Measurements from ENCODE around the gene KCNJ6. TPM values are rescaled to one million over a fixed set of nuclear protein-coding genes. Genes with fewer than 3 reads are reported as not detected.

Gene KCNJ6
- total RNA-seq, 1 experiment from 2014 or later: 1.2 TPM

DNA sequence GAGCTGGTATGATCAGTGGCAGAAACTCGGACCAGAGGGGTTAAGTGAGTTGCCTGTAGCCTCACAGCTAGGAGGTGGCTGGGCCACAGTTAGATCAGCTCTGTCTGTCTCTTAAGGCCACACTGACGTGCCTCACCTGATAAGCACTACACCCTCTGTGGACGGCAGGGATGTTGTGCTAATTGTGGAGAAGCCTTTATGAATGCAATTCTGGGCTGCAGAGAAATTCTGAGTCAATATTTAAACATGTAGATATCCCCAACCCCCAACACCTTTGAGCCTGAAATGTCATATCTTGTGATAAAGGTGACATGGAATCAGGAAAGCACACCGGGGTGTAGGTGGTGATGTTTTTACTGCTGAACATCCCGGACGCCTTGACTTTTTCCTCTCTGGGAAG lies 88.3 kb downstream of the KCNJ6 start:
- Histone ChIP-seq H2BK12ac (ENCODE audit: insufficient read length, low read depth, low read length) (no peak overlapping the region), H3K9me3 (ENCODE audit: control insufficient read depth, low read depth, low read length) (no peaks in the 10 kb centered on the region), H2AK5ac (ENCODE audit: insufficient read length, low read length) (no peak overlapping the region), H4K5ac (ENCODE audit: insufficient read length, low read depth, low read length) (no peak overlapping the region), H2BK20ac (ENCODE audit: low read depth, low read length, poor library complexity, severe bottlenecking) (no peak overlapping the region), H4K8ac (replicated peaks; ENCODE audit: insufficient read length, low read depth, low read length) (no peak overlapping the region), H3K4me1 (ENCODE audit: insufficient read depth, low read length) (peaks cover 2% of the 10 kb centered on the region; the same call in 1 of the 2 replicates), H3T11ph (ENCODE audit: low read length) (no peak overlapping the region), H4K91ac (ENCODE audit: insufficient read length, low read depth, low read length) (no peak overlapping the region), H3K27ac (ENCODE audit: insufficient read length, low read depth, low read length) (no peak overlapping the region), H3K27me3 (ENCODE audit: insufficient read depth, low read length) (no peaks in the 10 kb centered on the region), H2AFZ (ENCODE audit: low read length) (no peak overlapping the region), H3K79me1 (ENCODE audit: insufficient read depth, low read depth, low read length, poor library complexity, severe bottlenecking) (no peaks in the 10 kb centered on the region), H2BK15ac (ENCODE audit: low read depth, low read length) (no peak overlapping the region), H4K20me1 (ENCODE audit: control insufficient read depth, insufficient read depth, insufficient read length) (no peaks in the 10 kb centered on the region), H3K23me2 (ENCODE audit: insufficient read length, low read depth, low read length, poor library complexity, severe bottlenecking) (no peaks in the 10 kb centered on the region), H3K4me2 (ENCODE audit: insufficient read depth, insufficient read length, low read length) (no peak overlapping the region), H2BK5ac (ENCODE audit: insufficient read length, low read length) (no peak overlapping the region), H3K79me2 (ENCODE audit: insufficient read depth, low read length) (no peaks in the 10 kb centered on the region), H2BK120ac (ENCODE audit: low read depth, low read length, poor library complexity, severe bottlenecking) (no peak overlapping the region), H3K4ac (ENCODE audit: low read depth, low read length) (no peak overlapping the region), H3K18ac (ENCODE audit: insufficient read length, low read depth, low read length) (no peak overlapping the region), H3K23ac (ENCODE audit: insufficient read length, low read depth, low read length) (no peak overlapping the region), H3K14ac (ENCODE audit: insufficient read depth, low read length) (no peak overlapping the region), H3K9ac (ENCODE audit: extremely low read depth, insufficient read length, low read length) (no peak overlapping the region), H3K56ac (ENCODE audit: insufficient read length, low read depth, low read length) (no peak overlapping the region)
- DNase-seq: no peak
- no peak for TF ChIP-seq CTCF (conservative IDR thresholded peaks at IDR 0.05)
- H3K27me3 Mint-ChIP-seq (ENCODE audit: low read depth): no peaks in the 10 kb centered on the region; the same call in 1 of the 2 replicates
- H3K9me3 Mint-ChIP-seq: peaks cover 0 to 2% of the 10 kb centered on the region in 2 experiments; a peak in 2 of 5 replicates
- WGBS (ENCODE audit: extremely low coverage, insufficient read length, low lambda C conversion rate): no CpG with 5 or more reads among the region's 6 CpGs
- H3K36me3 Mint-ChIP-seq (ENCODE audit: insufficient read depth in 1 of 3, low read depth in 3 of 3): peaks cover 0 to 16% (median 0%) of the 10 kb centered on the region in 3 experiments; a peak in 2 of 7 replicates
- H3K4me1 Mint-ChIP-seq: peaks cover 47 to 66% of the 10 kb centered on the region in 2 experiments
- H3K4me3 Mint-ChIP-seq: no peak overlapping the region
- no peak overlapping the region; a peak in 1 of 7 replicates for H3K27ac Mint-ChIP-seq

Data from H9 (cell line).